HG03575 (cell line): ENCODE measurements around the gene KCTD16.

Experiments
- ATAC-seq: cut with Tn5 transposase; IDR thresholded peaks from one replicate; pipeline ENCODE4 v1.9.1; 2021; ENCODE audit not compliant: unreplicated experiment, insufficient number of reproducible peaks, low FRiP score; ENCODE audit errors: extremely low read depth

Gene KCTD16

DNA sequence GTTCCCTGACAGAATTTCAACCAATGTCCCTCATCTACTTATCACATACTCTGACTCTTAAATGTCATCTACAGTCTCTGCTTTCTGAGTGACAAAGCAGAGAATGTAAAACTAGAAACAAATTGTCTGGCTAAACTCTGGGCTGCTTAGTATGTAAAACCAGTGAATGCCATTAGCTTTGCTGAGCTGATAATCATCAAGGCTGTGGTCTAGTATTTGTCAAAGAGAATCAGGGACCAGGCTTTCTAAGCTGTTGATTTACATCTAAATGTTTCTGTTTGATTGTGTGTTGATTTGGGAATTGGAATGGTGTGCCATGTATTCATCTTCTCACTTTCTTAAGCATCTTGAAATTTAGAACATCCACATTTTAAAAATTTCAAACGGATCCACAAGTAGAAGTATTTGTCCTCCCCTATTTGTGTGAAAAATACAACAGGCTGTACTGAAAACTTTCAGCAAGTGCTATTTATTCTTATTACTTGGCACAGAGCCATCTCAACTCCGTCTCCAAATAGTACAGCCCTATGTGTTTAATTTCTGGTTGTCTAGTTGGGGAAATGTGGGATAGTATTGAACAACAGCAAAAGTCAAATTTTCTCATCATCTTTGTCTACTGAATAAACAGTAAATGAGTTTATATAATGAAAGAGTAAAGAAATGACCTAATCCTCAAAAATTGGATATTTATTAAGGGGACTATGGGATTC is 251.5 kb downstream of the KCTD16 start:
- no peak for ATAC-seq

DNA sequence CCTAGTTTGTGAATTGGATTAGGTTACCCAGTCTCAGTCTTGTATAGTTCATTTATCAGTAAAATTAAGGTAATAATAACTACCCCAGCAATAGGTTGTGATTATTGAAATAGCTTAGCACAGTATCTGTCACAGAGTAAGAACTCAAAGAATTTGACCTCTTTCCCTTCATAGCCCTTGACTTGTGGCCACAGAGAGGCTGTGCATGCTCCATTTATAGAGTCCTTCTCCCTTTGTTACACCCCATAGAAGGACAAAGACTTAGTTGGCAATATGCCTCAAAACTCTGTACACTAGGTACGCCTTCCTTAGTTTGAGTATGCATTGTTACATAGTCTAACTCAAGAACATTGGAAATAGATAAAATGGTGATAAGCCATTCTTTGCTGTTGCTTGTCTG is 257.2 kb downstream of the KCTD16 start:
- ATAC-seq, result no peak

DNA sequence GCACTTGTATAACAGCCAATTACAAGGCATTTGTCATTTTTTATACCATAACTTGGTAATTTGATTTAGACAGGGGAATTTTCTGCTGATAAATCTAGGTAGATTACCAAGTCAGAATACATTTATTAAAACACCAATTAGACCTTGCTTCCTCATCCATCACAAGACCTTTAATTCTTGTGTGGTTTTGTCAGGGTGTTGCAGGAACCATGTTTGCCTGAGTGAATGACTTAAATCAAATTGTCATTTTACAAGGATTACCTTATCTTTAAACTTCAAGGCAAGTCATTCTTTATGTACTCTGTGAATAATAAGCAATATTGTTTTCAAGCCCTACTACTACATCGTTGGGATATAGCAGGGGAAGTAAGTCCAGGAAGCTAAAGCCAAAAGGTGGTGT is 257.7 kb downstream of the KCTD16 start:
- no peak for ATAC-seq

DNA sequence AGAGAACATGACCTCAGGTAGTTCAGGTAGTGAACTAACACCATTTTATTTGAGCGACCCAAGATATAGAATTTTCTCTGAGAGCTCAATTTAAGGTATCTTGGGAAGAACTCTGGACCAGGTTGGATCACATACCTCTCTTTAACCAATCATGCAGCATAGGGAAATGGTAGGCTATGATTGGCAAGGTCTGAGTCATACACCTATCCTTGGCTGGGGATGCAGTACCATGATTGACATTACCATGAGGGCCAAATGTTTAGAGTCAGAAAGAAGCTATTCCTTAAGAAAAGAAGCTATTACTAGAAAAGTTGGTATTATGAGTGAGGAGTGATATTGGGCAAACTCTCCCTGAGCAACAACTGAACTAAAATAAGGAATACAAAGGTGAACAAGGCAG is 258.7 kb downstream of the KCTD16 start:
- ATAC-seq, result no peak

DNA sequence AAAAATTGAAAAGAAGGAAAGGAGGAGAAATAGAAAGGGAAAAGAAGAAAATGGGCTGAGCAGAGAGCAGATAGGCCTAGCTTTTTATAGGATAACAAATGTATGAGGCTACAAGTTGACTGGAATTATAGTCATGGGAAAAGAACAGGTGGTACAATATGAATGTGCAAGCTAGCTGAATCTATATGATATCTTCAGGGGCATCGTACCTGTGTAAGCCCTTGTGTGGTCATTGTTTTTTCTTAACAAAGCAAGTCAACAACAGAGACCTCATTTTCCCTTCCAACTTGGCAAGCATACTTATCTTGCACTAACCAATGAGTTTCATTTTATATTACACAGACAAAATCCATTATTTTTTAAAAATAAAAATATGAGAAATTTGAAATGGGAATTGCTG is 259.2 kb downstream of the KCTD16 start:
- no peak for ATAC-seq

DNA sequence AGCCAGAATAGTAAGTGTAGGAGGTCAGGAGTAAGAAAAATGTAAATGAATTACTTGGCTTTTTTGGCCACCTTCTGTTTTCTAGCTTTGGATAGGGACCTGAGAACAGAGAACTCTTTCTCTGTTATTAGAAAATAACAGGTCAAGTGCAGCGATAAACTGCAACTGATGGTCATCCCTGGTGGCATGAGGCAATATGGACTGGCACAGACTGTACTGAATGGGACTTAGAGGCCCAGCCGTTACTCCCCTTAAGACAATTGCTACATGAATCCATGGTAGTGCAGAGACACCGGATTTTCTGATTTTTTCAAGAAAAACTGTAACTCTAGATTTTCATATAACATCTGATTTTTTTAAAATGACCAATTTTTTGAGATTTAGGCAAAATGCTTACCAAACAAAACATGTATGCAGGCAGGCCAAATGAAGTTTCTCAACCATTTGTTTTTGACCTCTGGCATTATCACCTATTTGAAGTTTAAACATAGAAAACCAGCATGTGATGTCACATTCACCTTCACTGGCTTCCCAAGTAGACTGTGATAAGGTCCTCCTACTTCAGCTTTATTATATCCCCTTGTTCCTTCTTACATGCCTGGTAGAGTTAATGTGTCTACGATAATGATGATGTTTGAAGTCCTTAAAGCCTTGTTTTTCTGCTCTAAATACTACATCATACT is 262.6 kb downstream of the KCTD16 start:
- ATAC-seq, result no peak

DNA sequence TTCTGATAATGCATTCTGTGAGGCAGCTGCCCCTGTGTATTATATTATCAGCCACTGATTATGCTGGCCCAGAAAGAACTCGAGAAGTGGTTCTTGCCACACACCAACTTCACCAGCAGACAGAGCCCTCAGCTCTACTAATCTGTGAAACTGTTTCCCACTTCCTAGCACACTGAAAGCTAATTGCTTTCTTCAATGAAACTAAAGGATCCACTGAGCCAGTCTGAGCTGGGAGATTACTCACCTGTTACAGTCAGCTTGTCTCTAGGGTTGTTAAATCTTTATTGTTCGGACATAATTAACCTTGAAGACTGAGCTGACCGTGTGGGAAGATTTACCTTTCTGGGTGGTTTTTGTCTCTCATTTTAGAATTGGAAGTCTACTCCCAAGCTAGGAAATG is 263.2 kb downstream of the KCTD16 start:
- ATAC-seq, result no peak

DNA sequence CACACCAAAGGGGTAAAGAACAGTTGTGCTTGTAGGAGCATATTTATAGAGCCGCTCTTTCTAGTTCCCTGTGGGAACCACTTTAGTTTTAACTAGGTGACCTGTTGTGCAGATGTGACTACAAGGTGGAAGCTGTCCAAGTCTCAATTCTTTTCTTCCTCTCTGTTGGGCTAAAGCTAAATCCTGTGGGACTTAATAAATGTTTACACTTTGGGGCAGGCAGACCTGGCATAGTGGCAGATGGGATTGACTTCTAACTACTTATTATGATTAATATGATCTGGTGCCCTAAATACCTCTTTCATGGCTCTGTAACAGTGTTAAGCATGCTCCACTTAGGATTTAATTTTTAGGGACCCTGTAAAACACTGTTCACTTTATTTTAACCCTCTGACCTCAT is 265.3 kb downstream of the KCTD16 start:
- ATAC-seq, result no peak

DNA sequence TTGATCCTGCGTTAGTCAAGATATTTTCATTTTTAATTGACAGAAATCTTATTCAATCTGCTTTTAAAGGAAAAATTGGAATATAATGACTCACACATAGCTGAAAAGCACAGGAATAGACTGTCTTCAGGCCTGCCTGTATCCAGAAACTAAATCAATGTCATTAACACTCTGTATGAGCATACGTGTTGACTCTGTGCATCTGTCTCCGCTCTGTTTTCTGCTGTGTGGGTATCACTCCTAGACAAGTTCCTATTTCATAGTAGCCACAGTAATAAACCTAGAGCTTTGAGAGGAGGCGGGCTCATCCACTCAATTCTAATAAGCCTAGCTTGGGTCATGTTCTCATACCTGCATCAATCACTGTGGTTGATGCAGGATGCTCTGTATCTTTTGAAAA is 267.6 kb downstream of the KCTD16 start:
- no peak for ATAC-seq

DNA sequence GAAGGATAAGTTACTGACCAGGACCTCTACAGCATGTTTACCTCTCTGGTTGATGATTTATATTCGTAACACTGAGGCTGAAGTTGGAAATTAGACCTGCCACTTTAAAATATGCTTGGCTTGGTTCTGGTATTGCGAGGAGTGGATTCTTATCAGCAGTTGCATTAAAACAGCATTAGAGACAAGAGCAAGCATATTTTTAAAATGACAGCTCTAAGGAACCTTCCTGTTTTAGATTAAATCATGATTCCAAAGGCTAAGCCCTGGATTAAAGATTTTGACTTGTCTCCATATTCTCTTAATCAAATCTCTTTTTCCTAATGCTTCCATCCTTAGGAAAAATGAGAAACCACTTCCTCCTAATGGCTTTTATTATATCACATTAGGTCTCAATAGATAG is 277.8 kb downstream of the KCTD16 start:
- no peak for ATAC-seq

DNA sequence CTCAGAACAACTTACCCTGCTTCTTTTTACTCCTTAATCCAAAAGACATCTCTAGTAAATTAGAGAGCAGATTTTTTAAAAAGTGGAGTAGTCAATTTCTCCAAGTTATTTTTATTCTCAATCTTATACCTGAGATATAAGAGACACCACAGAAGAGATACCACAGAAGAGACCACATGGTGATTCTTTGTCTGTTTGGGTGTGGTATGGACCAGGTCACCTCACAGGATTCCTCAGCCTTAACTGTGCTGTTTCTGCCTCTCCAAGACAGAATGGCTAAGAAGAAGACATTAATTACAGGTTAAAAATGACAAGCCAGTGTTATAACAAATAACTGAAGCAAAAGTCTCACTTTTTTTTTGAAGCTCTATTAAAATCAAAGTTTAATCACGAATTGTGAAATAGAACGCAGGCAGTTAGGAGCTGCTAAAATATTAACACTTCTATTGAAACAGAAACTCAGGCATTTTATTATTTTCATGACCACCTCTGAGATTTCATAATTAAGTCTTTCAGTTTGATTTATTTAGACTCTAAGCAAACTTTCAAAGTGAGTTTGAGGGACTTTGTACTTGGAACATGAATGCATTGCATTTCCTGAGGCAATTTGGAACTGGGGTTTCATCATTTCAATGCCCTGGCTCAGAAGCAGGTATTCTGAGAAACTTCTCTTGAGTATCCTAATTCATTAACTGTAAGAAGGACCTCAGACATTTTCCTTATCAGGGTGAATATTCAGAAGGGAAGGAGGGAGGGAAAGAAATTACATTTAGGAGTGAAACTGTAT is 280.7 kb downstream of the KCTD16 start:
- ATAC-seq, result no peak

DNA sequence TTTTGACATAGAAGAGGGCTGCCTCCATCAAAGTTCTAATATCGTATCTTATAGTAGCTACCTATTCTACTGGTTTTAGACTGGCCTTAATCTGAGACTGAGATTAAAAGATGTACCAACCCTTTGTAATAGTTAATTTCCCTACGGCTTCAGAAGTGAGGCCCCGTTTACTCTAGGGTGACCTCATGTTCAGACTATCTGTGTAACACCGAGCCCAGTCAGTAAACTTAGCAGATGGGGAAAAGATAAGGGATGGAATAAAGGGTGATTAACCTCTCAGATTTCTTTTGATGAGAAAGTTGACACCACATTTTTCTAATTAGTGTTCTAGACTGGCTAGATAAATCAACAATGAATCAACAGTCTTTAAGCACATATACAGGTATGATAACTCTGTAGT is 283.1 kb downstream of the KCTD16 start:
- ATAC-seq, result no peak

DNA sequence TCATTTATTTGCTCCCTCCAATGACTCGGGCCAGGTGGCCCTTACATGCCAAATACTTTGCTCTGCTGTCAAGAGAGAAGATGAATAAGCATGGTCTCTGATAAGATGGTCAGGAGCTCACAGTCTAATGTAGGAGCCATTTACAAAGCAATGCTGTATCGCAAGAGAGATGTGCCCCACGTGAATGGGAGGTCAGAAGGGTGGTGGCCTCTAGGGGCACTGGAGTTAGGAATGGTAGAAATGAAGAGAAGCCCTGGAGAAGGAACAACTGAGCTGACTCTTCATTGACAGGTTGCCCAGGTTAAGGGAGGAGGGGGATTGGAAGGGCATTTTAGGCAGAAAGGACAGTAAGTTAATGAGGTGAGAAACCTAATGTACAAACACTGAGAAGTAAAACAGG is 286.5 kb downstream of the KCTD16 start:
- ATAC-seq, result no peak

DNA sequence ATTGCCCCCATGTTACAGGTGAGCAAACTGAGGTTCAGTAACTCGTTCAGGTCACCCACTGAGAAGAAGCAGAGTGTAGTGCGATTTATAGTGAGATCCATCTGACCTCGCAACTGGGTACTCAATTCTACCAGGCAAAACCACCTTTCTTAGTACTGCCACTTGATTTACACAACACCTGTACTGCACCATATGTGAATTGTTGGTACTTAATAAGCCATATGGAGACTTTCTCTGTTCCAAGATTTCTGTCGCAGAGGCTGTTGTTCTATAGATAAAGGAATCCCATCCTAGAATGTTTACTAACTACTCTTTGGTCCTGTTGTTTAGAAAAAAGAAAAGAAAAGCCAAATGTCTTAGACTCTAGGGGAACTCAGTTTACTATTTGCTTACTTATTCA is 287.5 kb downstream of the KCTD16 start:
- no peak for ATAC-seq

DNA sequence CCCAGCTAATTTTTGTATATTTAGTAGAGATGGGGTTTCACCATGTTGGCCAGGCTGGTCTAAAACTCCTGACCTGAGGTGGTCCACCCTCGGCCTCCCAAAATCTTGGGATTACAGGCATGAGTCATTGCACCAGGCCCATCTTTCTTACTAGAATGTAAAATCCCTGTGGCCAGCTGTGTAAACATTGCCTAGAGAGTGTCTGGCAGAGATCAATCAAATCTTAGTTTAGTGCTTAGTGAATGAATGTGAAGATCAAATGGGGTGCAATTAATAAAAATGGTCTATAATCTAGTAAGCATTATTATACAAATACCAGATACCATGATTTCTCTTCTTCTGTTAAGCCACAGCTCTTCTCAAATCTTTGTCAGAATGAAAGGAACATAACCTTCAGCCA is 289.9 kb downstream of the KCTD16 start:
- no peak for ATAC-seq

DNA sequence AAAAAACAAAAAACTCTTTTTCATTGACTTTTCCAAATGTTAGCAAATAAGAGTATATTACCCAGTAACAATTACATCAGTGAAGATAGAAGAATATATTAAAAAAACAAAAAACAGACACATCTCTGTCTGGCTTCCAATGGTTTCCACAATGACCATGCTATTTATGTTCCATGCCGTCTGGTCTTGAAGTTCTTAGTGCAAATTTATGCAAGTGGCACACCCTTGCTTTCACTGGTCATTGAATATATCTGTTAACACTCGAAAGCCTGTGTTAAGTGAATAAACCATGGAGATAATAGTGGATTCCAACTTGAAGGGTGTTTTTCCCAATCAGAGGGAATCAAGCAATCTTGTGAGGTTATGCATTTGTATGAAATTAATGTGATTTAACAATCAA is 291.9 kb downstream of the KCTD16 start:
- no peak for ATAC-seq

DNA sequence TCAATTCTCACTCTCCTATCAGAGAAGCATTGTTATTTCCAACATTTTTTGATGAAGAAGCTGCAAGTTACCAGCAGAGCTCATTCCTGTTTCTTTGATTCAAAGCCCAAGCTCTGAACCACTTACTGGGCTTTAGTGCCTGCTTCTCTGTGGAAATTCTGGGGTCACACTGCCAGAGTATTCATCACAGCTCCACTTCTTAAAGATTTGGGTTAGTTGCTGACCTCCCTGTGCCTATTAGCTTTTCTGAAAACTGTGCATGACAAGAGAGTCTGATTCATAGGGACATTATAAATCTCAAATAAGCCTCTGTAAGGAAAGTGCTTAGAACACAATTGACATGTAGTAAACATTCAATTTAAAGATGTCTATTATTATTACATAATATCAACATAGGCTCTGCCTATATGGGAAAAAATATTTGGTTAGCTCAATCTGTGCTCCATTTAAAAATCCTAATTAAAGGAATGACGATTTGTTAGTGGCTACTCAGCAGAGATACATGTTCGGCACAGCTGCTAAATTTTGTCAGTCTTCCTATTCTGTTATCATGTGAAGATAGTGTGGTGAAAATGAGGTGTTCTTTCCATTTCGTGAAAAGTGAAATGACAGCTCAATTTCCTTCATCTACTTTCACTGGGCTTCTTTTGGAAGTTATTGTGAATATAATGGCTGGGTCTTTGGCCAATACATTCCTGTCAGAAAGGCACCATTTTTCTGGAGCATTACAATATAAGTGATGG is 293.0 kb downstream of the KCTD16 start:
- ATAC-seq, result no peak

DNA sequence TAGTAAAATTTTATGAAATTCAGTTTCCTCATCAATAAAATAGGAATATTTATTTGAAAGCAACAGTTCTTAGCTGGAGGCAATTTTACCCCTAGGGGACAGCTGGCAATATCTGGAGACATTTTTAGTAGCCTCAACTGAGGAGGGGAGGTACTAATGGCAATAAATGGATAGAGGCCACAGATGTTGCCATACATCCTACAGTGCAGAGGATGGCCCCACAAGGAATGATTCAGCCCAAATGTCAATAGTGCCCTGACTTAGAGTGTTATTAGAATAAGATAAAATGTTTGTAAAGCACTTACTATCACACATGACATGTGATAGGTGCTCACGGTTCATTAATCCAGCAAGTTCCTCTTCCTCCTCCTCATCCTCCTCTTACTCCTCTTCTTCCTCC is 293.6 kb downstream of the KCTD16 start:
- ATAC-seq, result no peak

DNA sequence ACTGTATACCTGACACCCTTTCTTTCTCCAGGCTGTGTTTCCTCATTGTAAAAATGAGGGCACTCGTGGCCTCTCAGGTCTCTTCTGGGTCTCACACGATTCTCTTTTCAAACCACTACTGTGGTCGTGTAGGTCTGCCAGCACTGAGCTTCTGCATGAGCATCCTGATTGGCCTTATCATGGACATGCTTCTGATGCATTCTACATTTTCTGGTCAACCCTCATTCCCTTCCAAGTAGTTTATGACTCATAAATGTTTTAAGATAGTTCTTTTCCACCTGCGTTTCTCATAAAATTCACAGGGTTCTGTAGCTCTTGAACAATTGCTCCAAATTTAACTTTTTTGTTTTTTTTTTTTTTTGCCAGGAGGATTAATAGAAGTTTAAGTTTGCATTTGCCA is 294.8 kb downstream of the KCTD16 start:
- ATAC-seq, result no peak

DNA sequence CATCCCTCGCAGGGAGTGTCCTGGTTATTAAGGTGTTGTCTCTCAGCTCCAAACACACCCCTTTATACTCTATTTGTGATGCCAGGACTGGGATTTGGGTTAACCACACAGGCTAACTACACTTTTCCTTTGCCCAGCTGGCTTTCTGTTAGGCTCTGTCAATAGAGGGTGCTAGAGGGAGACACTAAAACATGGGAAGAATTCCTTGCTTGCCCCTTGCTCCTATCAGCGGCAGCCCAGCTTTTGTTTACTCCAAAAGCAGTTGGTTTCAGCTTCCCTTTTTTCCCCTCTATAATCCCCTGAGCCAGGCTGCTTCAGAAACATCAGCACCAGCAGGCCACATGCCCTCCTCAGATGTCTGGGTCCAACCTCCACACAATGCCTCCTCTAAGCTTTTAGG is 297.1 kb downstream of the KCTD16 start:
- no peak for ATAC-seq
